Measurements from ENCODE around the gene RXYLT1. TPM values are rescaled to one million over a fixed set of nuclear protein-coding genes. Genes with fewer than 3 reads are reported as not detected.
"Not testable (repeated sequence)": the region's sequence is repeated elsewhere in the genome, so short reads cannot be mapped to it uniquely, and the experiment has no call there.

Gene RXYLT1
- 10 to 100 TPM; 11.2 to 15.0 TPM for total RNA-seq

DNA sequence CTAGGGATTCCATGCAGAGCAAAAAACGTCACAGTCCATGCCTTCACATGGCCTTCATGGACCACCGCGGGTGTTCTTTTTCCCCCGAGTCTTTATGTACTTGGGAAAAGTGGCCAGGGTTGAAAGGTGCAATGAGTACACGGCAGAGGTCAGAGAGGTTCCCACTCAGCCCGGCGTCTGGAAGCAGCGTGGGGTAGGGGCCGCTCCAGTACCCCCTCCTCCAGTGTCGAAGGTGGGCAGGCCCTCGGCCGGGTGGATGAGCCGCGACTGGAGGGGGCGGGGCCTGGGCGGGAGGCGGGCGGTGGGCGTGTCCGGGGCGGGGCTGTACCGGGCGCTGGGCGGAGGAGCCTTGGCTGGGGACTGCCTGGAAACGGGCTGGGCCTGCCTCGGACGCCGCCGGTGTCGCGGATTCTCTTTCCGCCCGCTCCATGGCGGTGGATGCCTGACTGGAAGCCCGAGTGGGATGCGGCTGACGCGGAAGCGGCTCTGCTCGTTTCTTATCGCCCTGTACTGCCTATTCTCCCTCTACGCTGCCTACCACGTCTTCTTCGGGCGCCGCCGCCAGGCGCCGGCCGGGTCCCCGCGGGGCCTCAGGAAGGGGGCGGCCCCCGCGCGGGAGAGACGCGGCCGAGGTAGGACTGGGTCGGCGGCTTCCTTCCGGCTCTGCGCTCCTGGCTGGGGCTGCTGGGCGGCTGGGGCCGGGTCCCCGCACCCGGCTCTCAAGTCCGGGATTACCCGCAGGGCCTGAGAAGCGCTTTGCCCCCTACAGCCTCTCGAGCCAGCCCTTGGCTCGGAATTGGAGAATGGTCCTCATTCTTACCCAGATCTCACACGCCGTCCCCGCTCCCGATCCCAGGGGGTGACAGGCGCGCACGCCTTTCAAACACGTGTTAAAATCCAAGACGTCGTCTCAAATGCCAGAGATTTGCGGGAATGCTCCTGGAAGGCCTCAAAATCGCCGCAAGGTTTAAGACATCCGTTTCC, at the start of gene RXYLT1:
Gene RXYLT1, plus strand, starts transcription at position 412 of the 984 bp plus-strand sequence. Its CDS starts 52 bp downstream, at position 464.
- H3K9ac ChIP-seq (ENCODE audit: low read depth in 2 of 2, low read length in 2 of 2): peak within 1 kb of the TSS; percentile 85 to 86
- peak within 1 kb of the TSS; percentile 90 for H3K27ac ChIP-seq
- intact Hi-C loops (cut with DNase I): no loop called here
- no peaks in the 10 kb centered on the region for H3K27me3 ChIP-seq
- peaks cover 7% of the 10 kb centered on the region for H3K4me1 ChIP-seq
- H3K9me3 ChIP-seq: no peaks in the 10 kb centered on the region
- no peaks in the 10 kb centered on the region for H3K36me3 ChIP-seq
- peak within 1 kb of the TSS; percentile 88 for H3K4me3 ChIP-seq
- peak; percentile 88 for DNase-seq
- no peak for TF ChIP-seq CTCF (IDR thresholded peaks at IDR 0.05)

DNA sequence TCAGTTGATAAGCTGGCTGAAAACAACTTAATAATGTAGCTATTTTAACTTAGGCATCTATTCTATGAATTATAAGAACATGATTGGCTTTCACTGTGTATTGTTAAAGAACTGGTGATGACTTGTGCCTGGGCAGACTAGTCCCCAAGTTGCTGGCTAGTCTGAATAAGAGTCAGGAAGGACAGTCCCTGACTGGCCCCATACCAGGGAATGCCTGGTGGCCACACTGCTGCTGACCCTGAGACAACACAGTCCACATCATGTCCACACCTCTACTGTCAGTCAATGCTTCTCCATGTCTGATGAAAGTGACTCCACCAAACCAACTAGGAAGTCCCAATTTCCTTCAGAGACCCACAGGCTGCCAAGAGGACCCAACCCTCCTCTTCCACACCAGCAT, 46.9 kb upstream of the RXYLT1 start:
- H3K9me3 ChIP-seq; DNase-seq; H3K36me3 ChIP-seq; H3K4me3 ChIP-seq; H3K4me1 ChIP-seq; H3K27me3 ChIP-seq; intact Hi-C loops (cut with DNase I); H3K27ac ChIP-seq; H3K9ac ChIP-seq (ENCODE audit: low read depth in 2 of 2, low read length in 2 of 2): not testable (repeated sequence)

- intact Hi-C loops (cut with DNase I); H3K36me3 ChIP-seq; H3K4me1 ChIP-seq; H3K9me3 ChIP-seq; H3K27me3 ChIP-seq; H3K27ac ChIP-seq; H3K4me3 ChIP-seq; H3K9ac ChIP-seq (ENCODE audit: low read depth in 2 of 2, low read length in 2 of 2); DNase-seq: not testable (repeated sequence)
These were observed 46.1 kb upstream of the RXYLT1 start for GRCh38 chr12:63733585-63733984.

DNA sequence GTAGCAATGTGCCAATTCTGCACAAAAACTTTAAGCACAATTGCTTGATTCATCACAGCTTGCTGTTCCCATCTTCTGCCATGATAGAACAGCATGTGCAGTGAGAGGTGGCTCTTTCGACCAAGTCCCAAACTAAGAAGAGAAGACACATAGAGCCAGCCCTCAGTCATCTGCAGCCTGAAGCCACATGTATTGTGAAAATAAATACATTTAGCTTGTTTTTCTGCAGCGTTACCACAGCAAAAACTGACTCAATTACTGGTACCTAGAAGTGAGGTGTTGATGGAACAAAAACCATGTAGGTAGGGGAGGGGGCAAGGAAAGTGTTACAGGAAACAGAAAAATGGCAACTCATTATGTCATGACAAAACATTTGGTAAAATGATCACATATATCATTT, 39.2 kb upstream of the RXYLT1 start:
- H3K36me3 ChIP-seq; H3K27ac ChIP-seq; H3K4me3 ChIP-seq; H3K9me3 ChIP-seq; DNase-seq; intact Hi-C loops (cut with DNase I); H3K27me3 ChIP-seq; H3K4me1 ChIP-seq; H3K9ac ChIP-seq (ENCODE audit: low read depth in 2 of 2, low read length in 2 of 2): not testable (repeated sequence)

GRCh38 chr12:63741431-63741830, 38.3 kb upstream of the RXYLT1 start:
- intact Hi-C loops (cut with DNase I); H3K4me3 ChIP-seq; H3K27me3 ChIP-seq; H3K9ac ChIP-seq (ENCODE audit: low read depth in 2 of 2, low read length in 2 of 2); H3K4me1 ChIP-seq; H3K36me3 ChIP-seq; H3K27ac ChIP-seq; H3K9me3 ChIP-seq; DNase-seq: not testable (repeated sequence)

GRCh38 chr12:63744110-63744509, 35.6 kb upstream of the RXYLT1 start:
- H3K36me3 ChIP-seq; intact Hi-C loops (cut with DNase I); H3K27me3 ChIP-seq; H3K9me3 ChIP-seq; H3K4me1 ChIP-seq; H3K27ac ChIP-seq; DNase-seq; H3K9ac ChIP-seq (ENCODE audit: low read depth in 2 of 2, low read length in 2 of 2); H3K4me3 ChIP-seq: not testable (repeated sequence)

GRCh38 chr12:63746470-63746869, 33.2 kb upstream of the RXYLT1 start:
- intact Hi-C loops (cut with DNase I); H3K9ac ChIP-seq (ENCODE audit: low read depth in 2 of 2, low read length in 2 of 2); H3K4me1 ChIP-seq; H3K4me3 ChIP-seq; H3K9me3 ChIP-seq; H3K27ac ChIP-seq; H3K36me3 ChIP-seq; H3K27me3 ChIP-seq; DNase-seq: not testable (repeated sequence)

DNA sequence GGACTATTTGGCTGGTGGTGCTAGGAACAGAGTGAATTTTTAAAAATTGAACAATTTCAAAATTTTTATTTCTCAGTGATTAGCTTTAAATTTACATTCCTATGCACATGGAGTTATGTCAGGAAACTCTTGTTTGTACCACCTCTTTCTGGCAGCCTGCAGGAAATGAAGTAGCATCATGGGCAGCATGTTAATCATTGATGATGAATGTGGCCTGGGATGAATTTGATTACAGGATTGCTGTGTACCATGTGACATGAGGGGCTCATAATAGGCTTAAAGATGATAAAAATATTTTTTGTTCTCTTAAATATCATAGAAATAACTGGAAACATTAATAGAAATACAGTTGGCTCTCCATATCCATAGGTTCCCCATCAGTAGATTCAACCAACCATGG, 32.6 kb upstream of the RXYLT1 start:
- DNase-seq; H3K4me3 ChIP-seq; intact Hi-C loops (cut with DNase I); H3K36me3 ChIP-seq; H3K9me3 ChIP-seq; H3K27me3 ChIP-seq; H3K27ac ChIP-seq; H3K4me1 ChIP-seq; H3K9ac ChIP-seq (ENCODE audit: low read depth in 2 of 2, low read length in 2 of 2): not testable (repeated sequence)

DNA sequence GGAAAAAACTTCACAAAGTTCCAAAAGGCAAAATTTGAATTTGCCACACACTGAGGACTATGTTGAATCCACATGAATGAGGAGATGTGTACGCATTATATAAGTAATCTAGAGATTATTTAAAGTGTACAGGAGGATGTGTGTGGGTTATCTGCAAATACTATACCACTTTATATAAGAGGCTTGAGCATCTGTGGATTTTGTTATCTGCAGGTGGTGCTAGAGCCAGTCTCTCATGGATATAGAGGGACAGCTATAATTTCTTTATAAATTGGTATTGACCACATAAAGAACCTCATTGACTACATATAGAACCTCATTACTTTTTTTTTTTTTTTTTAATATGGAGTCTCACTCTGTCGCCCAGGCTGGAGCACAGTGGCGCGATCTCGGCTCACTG, 32.2 kb upstream of the RXYLT1 start:
- no peaks in the 10 kb centered on the region for H3K4me1 ChIP-seq
- H3K9ac ChIP-seq (ENCODE audit: low read depth in 2 of 2, low read length in 2 of 2): no peak overlapping the region
- no peak overlapping the region for H3K4me3 ChIP-seq
- no peaks in the 10 kb centered on the region for H3K36me3 ChIP-seq
- no peaks in the 10 kb centered on the region for H3K27me3 ChIP-seq
- intact Hi-C loops (cut with DNase I): no loop called here
- H3K27ac ChIP-seq: no peak overlapping the region
- TF ChIP-seq CTCF (IDR thresholded peaks at IDR 0.05): no peak
- no peak for DNase-seq
- no peaks in the 10 kb centered on the region for H3K9me3 ChIP-seq
